Measurements from ENCODE around the gene GPBP1. TPM values are rescaled to one million over a fixed set of nuclear protein-coding genes. Genes with fewer than 3 reads are reported as not detected.

Gene GPBP1
- total and polyA plus RNA-seq, 2 experiments from 2014 or later: 105 to 109 TPM

DNA sequence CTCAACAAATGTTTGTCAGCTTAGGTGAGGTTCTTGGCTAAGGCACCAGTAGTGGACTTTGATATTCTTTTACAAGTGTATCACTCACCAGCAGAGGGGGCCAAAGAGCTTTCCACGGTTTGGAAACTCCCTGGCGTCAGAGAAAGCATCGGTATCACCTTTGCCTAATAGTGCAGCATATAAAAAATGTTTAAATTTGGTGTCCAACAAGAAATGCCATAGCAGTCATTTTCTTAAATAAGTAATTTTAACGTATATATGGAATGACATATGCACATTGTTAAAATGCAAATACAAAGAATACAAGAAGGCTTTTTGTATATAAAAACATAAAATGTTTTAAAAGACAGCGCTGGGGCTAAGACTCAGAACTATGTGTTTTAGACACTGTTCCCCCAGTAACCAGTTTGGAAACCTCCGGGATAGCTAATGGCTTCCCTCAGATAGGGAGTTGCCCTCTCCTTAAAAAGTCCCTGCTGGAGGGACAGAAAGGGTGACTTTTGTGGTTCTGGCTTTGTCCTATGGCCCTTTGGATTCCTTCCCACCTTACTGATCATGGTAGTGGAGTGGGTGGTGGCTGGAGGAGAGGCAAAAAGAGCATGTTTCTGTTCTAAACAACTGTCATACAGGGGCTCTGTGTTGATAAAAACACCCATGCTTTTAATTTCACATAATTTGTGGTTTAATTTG is 124.6 kb downstream of the GPBP1 start:
- no peak overlapping the region for H3K27ac Mint-ChIP-seq
- Histone ChIP-seq H3K27me3 (ENCODE audit: insufficient read depth) (no peaks in the 10 kb centered on the region), H4K20me1 (replicated peaks; ENCODE audit: insufficient read depth) (no peaks in the 10 kb centered on the region), H3K36me3 (ENCODE audit: insufficient read depth) (no peaks in the 10 kb centered on the region), H3K4me2 (no peak overlapping the region), H3K27ac (ENCODE audit: low read depth) (no peak overlapping the region), H3K4me3 (no peak overlapping the region), H3K9me2 (ENCODE audit: insufficient read depth) (no peaks in the 10 kb centered on the region), H3K79me2 (replicated peaks; ENCODE audit: insufficient read depth) (no peaks in the 10 kb centered on the region), H3F3A (replicated peaks; ENCODE audit: low read depth) (no peaks in the 10 kb centered on the region), H2AFZ (no peak overlapping the region), H3K4me1 (ENCODE audit: insufficient read depth) (peaks cover 13% of the 10 kb centered on the region)
- H3K4me1 Mint-ChIP-seq: peaks cover 16% of the 10 kb centered on the region
- no peaks in the 10 kb centered on the region for H3K9me3 Mint-ChIP-seq
- no peak overlapping the region for H3K4me3 Mint-ChIP-seq
- TF ChIP-seq ZNF331 (CRISPR knock-in tag; IDR thresholded peaks at IDR 0.05; ENCODE audit: low read depth): no peak
- no peak for TF ChIP-seq NANOG (IDR thresholded peaks at IDR 0.05; ENCODE audit: borderline replicate concordance)
- TF ChIP-seq, protein P1, sequence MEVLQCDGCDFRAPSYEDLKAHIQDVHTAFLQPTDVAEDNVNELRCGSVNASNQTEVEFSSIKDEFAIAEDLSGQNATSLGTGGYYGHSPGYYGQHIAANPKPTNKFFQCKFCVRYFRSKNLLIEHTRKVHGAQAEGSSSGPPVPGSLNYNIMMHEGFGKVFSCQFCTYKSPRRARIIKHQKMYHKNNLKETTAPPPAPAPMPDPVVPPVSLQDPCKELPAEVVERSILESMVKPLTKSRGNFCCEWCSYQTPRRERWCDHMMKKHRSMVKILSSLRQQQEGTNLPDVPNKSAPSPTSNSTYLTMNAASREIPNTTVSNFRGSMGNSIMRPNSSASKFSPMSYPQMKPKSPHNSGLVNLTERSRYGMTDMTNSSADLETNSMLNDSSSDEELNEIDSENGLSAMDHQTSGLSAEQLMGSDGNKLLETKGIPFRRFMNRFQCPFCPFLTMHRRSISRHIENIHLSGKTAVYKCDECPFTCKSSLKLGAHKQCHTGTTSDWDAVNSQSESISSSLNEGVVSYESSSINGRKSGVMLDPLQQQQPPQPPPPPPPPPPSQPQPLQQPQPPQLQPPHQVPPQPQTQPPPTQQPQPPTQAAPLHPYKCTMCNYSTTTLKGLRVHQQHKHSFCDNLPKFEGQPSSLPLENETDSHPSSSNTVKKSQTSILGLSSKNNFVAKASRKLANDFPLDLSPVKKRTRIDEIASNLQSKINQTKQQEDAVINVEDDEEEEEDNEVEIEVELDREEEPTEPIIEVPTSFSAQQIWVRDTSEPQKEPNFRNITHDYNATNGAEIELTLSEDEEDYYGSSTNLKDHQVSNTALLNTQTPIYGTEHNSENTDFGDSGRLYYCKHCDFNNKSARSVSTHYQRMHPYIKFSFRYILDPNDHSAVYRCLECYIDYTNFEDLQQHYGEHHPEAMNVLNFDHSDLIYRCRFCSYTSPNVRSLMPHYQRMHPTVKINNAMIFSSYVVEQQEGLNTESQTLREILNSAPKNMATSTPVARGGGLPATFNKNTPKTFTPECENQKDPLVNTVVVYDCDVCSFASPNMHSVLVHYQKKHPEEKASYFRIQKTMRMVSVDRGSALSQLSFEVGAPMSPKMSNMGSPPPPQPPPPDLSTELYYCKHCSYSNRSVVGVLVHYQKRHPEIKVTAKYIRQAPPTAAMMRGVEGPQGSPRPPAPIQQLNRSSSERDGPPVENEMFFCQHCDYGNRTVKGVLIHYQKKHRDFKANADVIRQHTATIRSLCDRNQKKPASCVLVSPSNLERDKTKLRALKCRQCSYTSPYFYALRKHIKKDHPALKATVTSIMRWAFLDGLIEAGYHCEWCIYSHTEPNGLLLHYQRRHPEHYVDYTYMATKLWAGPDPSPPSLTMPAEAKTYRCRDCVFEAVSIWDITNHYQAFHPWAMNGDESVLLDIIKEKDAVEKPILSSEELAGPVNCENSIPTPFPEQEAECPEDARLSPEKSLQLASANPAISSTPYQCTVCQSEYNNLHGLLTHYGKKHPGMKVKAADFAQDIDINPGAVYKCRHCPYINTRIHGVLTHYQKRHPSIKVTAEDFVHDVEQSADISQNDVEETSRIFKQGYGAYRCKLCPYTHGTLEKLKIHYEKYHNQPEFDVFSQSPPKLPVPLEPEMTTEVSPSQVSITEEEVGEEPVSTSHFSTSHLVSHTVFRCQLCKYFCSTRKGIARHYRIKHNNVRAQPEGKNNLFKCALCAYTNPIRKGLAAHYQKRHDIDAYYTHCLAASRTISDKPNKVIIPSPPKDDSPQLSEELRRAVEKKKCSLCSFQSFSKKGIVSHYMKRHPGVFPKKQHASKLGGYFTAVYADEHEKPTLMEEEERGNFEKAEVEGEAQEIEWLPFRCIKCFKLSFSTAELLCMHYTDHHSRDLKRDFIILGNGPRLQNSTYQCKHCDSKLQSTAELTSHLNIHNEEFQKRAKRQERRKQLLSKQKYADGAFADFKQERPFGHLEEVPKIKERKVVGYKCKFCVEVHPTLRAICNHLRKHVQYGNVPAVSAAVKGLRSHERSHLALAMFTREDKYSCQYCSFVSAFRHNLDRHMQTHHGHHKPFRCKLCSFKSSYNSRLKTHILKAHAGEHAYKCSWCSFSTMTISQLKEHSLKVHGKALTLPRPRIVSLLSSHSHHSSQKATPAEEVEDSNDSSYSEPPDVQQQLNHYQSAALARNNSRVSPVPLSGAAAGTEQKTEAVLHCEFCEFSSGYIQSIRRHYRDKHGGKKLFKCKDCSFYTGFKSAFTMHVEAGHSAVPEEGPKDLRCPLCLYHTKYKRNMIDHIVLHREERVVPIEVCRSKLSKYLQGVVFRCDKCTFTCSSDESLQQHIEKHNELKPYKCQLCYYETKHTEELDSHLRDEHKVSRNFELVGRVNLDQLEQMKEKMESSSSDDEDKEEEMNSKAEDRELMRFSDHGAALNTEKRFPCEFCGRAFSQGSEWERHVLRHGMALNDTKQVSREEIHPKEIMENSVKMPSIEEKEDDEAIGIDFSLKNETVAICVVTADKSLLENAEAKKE (CRISPR knock-in tag; IDR thresholded peaks at IDR 0.05): peak; percentile 13; the same call in 1 of the 2 replicates
- TF ChIP-seq STAT1 (IDR thresholded peaks at IDR 0.05; ENCODE audit: unreplicated experiment): no peak
- TF ChIP-seq, protein P2, sequence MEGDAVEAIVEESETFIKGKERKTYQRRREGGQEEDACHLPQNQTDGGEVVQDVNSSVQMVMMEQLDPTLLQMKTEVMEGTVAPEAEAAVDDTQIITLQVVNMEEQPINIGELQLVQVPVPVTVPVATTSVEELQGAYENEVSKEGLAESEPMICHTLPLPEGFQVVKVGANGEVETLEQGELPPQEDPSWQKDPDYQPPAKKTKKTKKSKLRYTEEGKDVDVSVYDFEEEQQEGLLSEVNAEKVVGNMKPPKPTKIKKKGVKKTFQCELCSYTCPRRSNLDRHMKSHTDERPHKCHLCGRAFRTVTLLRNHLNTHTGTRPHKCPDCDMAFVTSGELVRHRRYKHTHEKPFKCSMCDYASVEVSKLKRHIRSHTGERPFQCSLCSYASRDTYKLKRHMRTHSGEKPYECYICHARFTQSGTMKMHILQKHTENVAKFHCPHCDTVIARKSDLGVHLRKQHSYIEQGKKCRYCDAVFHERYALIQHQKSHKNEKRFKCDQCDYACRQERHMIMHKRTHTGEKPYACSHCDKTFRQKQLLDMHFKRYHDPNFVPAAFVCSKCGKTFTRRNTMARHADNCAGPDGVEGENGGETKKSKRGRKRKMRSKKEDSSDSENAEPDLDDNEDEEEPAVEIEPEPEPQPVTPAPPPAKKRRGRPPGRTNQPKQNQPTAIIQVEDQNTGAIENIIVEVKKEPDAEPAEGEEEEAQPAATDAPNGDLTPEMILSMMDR (conservative IDR thresholded peaks at IDR 0.05; ENCODE audit: low read depth in 2 of 2): peak; percentile 82 to 92
- 0 out of 2 replicates have a peak, but pooled peaks have one; percentile 18 for TF ChIP-seq CREB1 (CRISPR knock-in tag; IDR thresholded peaks at IDR 0.05; ENCODE audit: low read depth)
- TF ChIP-seq, protein P3, sequence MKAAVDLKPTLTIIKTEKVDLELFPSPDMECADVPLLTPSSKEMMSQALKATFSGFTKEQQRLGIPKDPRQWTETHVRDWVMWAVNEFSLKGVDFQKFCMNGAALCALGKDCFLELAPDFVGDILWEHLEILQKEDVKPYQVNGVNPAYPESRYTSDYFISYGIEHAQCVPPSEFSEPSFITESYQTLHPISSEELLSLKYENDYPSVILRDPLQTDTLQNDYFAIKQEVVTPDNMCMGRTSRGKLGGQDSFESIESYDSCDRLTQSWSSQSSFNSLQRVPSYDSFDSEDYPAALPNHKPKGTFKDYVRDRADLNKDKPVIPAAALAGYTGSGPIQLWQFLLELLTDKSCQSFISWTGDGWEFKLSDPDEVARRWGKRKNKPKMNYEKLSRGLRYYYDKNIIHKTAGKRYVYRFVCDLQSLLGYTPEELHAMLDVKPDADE (IDR thresholded peaks at IDR 0.05): no peak
- peaks cover 5% of the 10 kb centered on the region for H3K27me3 Mint-ChIP-seq (ENCODE audit: insufficient read depth, low read depth, poor library complexity)
- no peaks in the 10 kb centered on the region for H3K36me3 Mint-ChIP-seq (ENCODE audit: low read depth)
- peak; percentile 86 for ATAC-seq
- DNase-seq (ENCODE audit: low spot score): peak; percentile 96

All from GM23338 (cell line).